ENCODE measurements around the gene MSH3. TPM values are rescaled to one million over a fixed set of nuclear protein-coding genes. Genes with fewer than 3 reads are reported as not detected.
"Not testable (repeated sequence)": the region's sequence is repeated elsewhere in the genome, so short reads cannot be mapped to it uniquely, and the experiment has no call there.

MSH3 gene
- total RNA-seq, 1 donor from 2014 or later = 17.0 TPM

DNA sequence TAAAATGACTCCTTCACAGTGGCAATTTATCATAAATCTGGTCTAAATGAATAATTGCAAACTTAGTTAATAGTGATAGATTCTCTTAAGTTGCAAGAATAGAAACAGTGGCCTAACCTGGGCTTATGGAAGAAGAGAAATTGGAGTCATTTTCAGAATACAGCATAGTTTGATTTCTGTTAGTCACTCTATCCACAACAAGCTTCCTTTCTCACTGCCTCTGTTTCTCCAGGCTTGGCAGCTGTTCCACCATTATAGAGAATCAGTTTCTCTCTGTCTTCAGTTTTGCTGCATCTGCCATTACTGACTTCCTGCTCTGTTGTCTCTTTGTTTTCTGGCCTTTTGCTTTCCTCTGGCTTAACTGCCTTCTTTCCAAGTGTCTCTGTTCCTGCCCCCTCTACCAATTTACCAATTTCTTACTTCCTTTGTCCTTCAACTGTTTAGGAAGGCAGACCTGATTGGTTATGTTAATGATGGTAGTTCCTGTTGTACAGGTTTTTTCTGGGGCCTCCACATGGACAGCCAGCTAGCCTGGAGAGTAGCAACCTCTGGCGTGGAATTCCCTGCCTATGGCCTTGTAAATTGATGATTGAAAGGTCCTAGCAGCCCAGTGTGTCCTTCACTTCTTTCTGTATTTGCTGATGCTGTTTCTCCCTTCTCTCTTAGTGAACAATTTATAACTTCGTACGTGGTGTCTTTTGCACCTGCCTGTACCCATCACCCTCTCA is 229.8 kb downstream of the MSH3 start:
- Histone ChIP-seq H3K27ac (no peak overlapping the region), H3K4me3 (no peak overlapping the region), H3K36me3 (peaks cover 7% of the 10 kb centered on the region), H3K4me1 (no peaks in the 10 kb centered on the region), H3K27me3 (ENCODE audit: low read depth) (no peaks in the 10 kb centered on the region), H3K9me3 (no peaks in the 10 kb centered on the region)
- no peak for ATAC-seq
- TF ChIP-seq CTCF (IDR thresholded peaks at IDR 0.05) = no peak
- intact Hi-C loops (cut with DNase I) = no loop called here
- no peak for DNase-seq

DNA sequence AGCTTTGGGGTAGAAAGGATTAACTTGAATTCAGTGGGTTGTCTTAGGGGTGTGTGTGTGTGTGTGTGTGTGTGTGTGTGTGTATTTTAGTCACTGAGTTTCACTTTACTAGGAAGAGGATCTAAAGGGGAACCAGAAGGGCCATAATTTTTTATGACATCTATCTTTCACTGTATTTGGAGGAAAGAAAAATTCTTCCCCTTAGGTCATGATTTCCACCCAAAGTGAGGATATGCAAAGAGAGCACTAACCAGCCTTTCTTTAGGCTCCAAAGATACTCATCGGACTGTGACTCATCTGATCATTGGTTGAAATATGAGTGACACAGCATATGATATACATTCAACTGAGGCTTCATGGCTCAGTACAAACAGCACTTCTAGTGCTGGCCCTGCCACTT is 230.5 kb downstream of the MSH3 start:
- no peak for DNase-seq
- H3K27me3 ChIP-seq (ENCODE audit: low read depth) = no peaks in the 10 kb centered on the region
- ATAC-seq = no peak
- no peak overlapping the region for H3K27ac ChIP-seq
- H3K9me3 ChIP-seq = no peaks in the 10 kb centered on the region
- no peak overlapping the region for H3K4me3 ChIP-seq
- intact Hi-C loops (cut with DNase I) = no loop called here
- H3K36me3 ChIP-seq = peaks cover 7% of the 10 kb centered on the region
- no peak for TF ChIP-seq CTCF (IDR thresholded peaks at IDR 0.05)
- H3K4me1 ChIP-seq = no peaks in the 10 kb centered on the region

GRCh38 chr5:80885396-80886000 is 231.0 kb downstream of the MSH3 start:
- H3K27ac ChIP-seq = no peak overlapping the region
- H3K9me3 ChIP-seq = no peaks in the 10 kb centered on the region
- no peaks in the 10 kb centered on the region for H3K4me1 ChIP-seq
- peaks cover 5% of the 10 kb centered on the region for H3K36me3 ChIP-seq
- ATAC-seq (no peak), DNase-seq (no peak)
- H3K4me3 ChIP-seq = no peak overlapping the region
- intact Hi-C loops (cut with DNase I) = no loop called here
- H3K27me3 ChIP-seq (ENCODE audit: low read depth) = no peaks in the 10 kb centered on the region
- no peak for TF ChIP-seq CTCF (IDR thresholded peaks at IDR 0.05)

GRCh38 chr5:80894083-80894482 is 239.6 kb downstream of the MSH3 start:
- Histone ChIP-seq H3K4me1 (no peaks in the 10 kb centered on the region), H3K27me3 (ENCODE audit: low read depth) (no peaks in the 10 kb centered on the region), H3K4me3 (no peak overlapping the region), H3K9me3 (no peaks in the 10 kb centered on the region), H3K36me3 (no peaks in the 10 kb centered on the region), H3K27ac (no peak overlapping the region)
- ATAC-seq (no peak), DNase-seq (no peak)
- no peak for TF ChIP-seq CTCF (IDR thresholded peaks at IDR 0.05)
- intact Hi-C loops (cut with DNase I) = no loop called here

DNA sequence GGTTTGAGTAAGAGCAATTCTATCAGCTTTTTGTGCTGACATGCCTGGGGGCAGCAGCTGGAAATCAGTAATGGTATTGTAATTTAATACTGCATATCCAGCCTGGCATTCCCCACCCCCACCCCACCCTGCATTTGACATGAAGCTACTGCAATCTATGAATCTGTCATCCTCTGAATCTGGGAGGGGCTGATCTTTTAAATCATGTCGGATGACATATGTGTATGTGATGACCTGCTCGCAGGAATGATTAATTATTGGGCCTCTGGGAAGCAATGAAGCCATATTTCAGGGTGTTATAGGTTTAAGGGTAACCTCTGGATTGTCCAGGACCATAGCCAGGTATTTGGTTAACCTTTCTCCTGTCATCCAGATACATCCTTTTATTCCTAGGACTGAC is 241.1 kb downstream of the MSH3 start:
- Histone ChIP-seq H3K4me1 (no peaks in the 10 kb centered on the region), H3K27ac (no peak overlapping the region), H3K27me3 (ENCODE audit: low read depth) (no peaks in the 10 kb centered on the region), H3K4me3 (no peak overlapping the region), H3K9me3 (no peaks in the 10 kb centered on the region), H3K36me3 (no peaks in the 10 kb centered on the region)
- ATAC-seq = no peak
- no peak for TF ChIP-seq CTCF (IDR thresholded peaks at IDR 0.05)
- no peak for DNase-seq
- intact Hi-C loops (cut with DNase I) = no loop called here

DNA sequence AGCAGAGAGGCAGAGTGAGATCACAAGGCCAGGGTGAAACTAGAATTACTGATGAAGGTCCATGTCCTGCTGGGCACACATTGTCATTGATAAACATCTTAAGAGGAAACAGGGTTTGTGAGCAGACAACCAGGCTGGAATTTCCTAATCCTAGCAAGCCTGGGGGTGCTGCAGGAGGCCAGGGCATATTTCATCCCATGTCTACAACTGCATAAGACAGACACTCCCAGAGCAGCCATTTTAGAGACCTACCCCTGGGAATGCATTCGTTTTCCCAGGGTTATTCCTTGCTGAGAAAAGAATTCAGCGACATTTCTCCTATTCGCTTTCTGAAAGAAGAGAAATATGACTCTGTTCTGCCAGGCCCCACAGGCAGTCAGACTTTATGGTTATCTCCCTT is 248.2 kb downstream of the MSH3 start:
- ATAC-seq; intact Hi-C loops (cut with DNase I); H3K27ac ChIP-seq; H3K36me3 ChIP-seq; H3K4me1 ChIP-seq; DNase-seq; H3K27me3 ChIP-seq (ENCODE audit: low read depth); H3K4me3 ChIP-seq: not testable (repeated sequence)
- H3K9me3 ChIP-seq = peaks cover 10% of the 10 kb centered on the region

Data from lower lobe of right lung (tissue), 2 donors.